ENCODE data around the gene DGUOK. TPM values are rescaled to one million over a fixed set of nuclear protein-coding genes. Genes with fewer than 3 reads are reported as not detected.

DGUOK gene
- total and polyA plus RNA-seq, 2 experiments from 2014 or later: 50.9 to 116 TPM

GRCh38 chr2:73916666-73917065, 10.0 kb upstream of the DGUOK start:
- Histone ChIP-seq H3K4me2 (ENCODE audit: unreplicated experiment) (no peak overlapping the region), H3K36me3 (ENCODE audit: low read depth) (no peaks in the 10 kb centered on the region), H4K20me1 (ENCODE audit: insufficient read depth) (no peaks in the 10 kb centered on the region), H3K27me3 (replicated peaks; ENCODE audit: insufficient read depth) (peaks cover 67% of the 10 kb centered on the region), H3K4me1 (ENCODE audit: insufficient read depth) (no peaks in the 10 kb centered on the region), H3K27ac (no peak overlapping the region), H3F3A (ENCODE audit: insufficient read depth) (no peaks in the 10 kb centered on the region), H2AFZ (no peak overlapping the region), H3K9me2 (ENCODE audit: insufficient read depth) (no peaks in the 10 kb centered on the region), H3K9ac (no peak overlapping the region), H3K9me3 (ENCODE audit: low read depth) (no peaks in the 10 kb centered on the region), H3K4me3 (no peak overlapping the region), H3K79me2 (ENCODE audit: insufficient read depth) (no peaks in the 10 kb centered on the region)
- 20 to 28% methylated on average over 2 of the region's 2 CpGs for WGBS, 2 experiments (ENCODE audit: low coverage in 1 of 2, low lambda C conversion rate in 2 of 2, missing lambda C conversion rate in 2 of 2)
- TF ChIP-seq EZH2phosphoT487 (IDR thresholded peaks at IDR 0.05; ENCODE audit: insufficient read depth, low read depth) (no peak), EZH2 (IDR thresholded peaks at IDR 0.05; ENCODE audit: insufficient read depth, poor library complexity, severe bottlenecking) (no peak)
- in situ Hi-C loops (cut with MboI): no loop called here
- no peak for DNase-seq

GRCh38 chr2:73917296-73917695, 9.4 kb upstream of the DGUOK start:
- Histone ChIP-seq H3K79me2 (ENCODE audit: insufficient read depth) (no peaks in the 10 kb centered on the region), H3K9me2 (ENCODE audit: insufficient read depth) (no peaks in the 10 kb centered on the region), H3F3A (ENCODE audit: insufficient read depth) (no peaks in the 10 kb centered on the region), H3K27me3 (replicated peaks; ENCODE audit: insufficient read depth) (peaks cover 65% of the 10 kb centered on the region), H3K9ac (no peak overlapping the region), H3K4me3 (no peak overlapping the region), H3K4me1 (ENCODE audit: insufficient read depth) (no peaks in the 10 kb centered on the region), H2AFZ (no peak overlapping the region), H3K4me2 (ENCODE audit: unreplicated experiment) (no peak overlapping the region), H3K36me3 (ENCODE audit: low read depth) (no peaks in the 10 kb centered on the region), H4K20me1 (ENCODE audit: insufficient read depth) (no peaks in the 10 kb centered on the region), H3K27ac (no peak overlapping the region), H3K9me3 (ENCODE audit: low read depth) (no peaks in the 10 kb centered on the region)
- in situ Hi-C loops (cut with MboI): no loop called here
- 64 to 78% methylated on average over 2 of the region's 2 CpGs for WGBS, 2 experiments (ENCODE audit: low coverage in 1 of 2, low lambda C conversion rate in 2 of 2, missing lambda C conversion rate in 2 of 2)
- no peak for DNase-seq
- no peak for TF ChIP-seq EZH2phosphoT487 (IDR thresholded peaks at IDR 0.05; ENCODE audit: insufficient read depth, low read depth)
- TF ChIP-seq EZH2 (IDR thresholded peaks at IDR 0.05; ENCODE audit: insufficient read depth, poor library complexity, severe bottlenecking): no peak

- Histone ChIP-seq H3K27me3 (replicated peaks; ENCODE audit: insufficient read depth) (peaks cover 65% of the 10 kb centered on the region), H3K27ac (no peak overlapping the region), H3K4me2 (ENCODE audit: unreplicated experiment) (no peak overlapping the region), H3K4me1 (ENCODE audit: insufficient read depth) (no peaks in the 10 kb centered on the region), H3K9me3 (ENCODE audit: low read depth) (no peaks in the 10 kb centered on the region), H2AFZ (no peak overlapping the region), H3K79me2 (ENCODE audit: insufficient read depth) (no peaks in the 10 kb centered on the region), H4K20me1 (ENCODE audit: insufficient read depth) (no peaks in the 10 kb centered on the region), H3K9ac (no peak overlapping the region), H3K4me3 (no peak overlapping the region), H3K36me3 (ENCODE audit: low read depth) (no peaks in the 10 kb centered on the region), H3F3A (ENCODE audit: insufficient read depth) (no peaks in the 10 kb centered on the region), H3K9me2 (ENCODE audit: insufficient read depth) (no peaks in the 10 kb centered on the region)
- no peak for TF ChIP-seq EZH2phosphoT487 (IDR thresholded peaks at IDR 0.05; ENCODE audit: insufficient read depth, low read depth)
- TF ChIP-seq EZH2 (IDR thresholded peaks at IDR 0.05; ENCODE audit: insufficient read depth, poor library complexity, severe bottlenecking): no peak
- DNase-seq: no peak
- WGBS, 2 experiments (ENCODE audit: low coverage in 1 of 2, low lambda C conversion rate in 2 of 2, missing lambda C conversion rate in 2 of 2): 30 to 36% methylated on average over 4 of the region's 4 CpGs
- in situ Hi-C loops (cut with MboI): no loop called here
These were observed 8.9 kb upstream of the DGUOK start for GRCh38 chr2:73917696-73918207.

GRCh38 chr2:73918856-73919255, 7.8 kb upstream of the DGUOK start:
- Histone ChIP-seq H3K36me3 (ENCODE audit: low read depth) (no peaks in the 10 kb centered on the region), H3K27me3 (replicated peaks; ENCODE audit: insufficient read depth) (peaks cover 58% of the 10 kb centered on the region)
- 77 to 78% methylated on average over 3 of the region's 3 CpGs for WGBS, 2 experiments (ENCODE audit: low coverage in 1 of 2, low lambda C conversion rate in 2 of 2, missing lambda C conversion rate in 2 of 2)

More at GRCh38 chr2:73918856-73919255, 7.8 kb upstream of the DGUOK start:
- no peak overlapping the region for H2AFZ ChIP-seq
- TF ChIP-seq EZH2 (IDR thresholded peaks at IDR 0.05; ENCODE audit: insufficient read depth, poor library complexity, severe bottlenecking) (no peak), EZH2phosphoT487 (IDR thresholded peaks at IDR 0.05; ENCODE audit: insufficient read depth, low read depth) (no peak)
- no peak overlapping the region for H3K4me3 ChIP-seq
- no peak overlapping the region for H3K27ac ChIP-seq
- no peaks in the 10 kb centered on the region for H3K4me1 ChIP-seq (ENCODE audit: insufficient read depth)
- no peak overlapping the region for H3K4me2 ChIP-seq (ENCODE audit: unreplicated experiment)
- no peak overlapping the region for H3K9ac ChIP-seq
- in situ Hi-C loops (cut with MboI): no loop called here
- H3K9me2 ChIP-seq (ENCODE audit: insufficient read depth): no peaks in the 10 kb centered on the region
- DNase-seq: no peak
- H3K9me3 ChIP-seq (ENCODE audit: low read depth): no peaks in the 10 kb centered on the region
- H3F3A ChIP-seq (ENCODE audit: insufficient read depth): no peaks in the 10 kb centered on the region
- no peaks in the 10 kb centered on the region for H3K79me2 ChIP-seq (ENCODE audit: insufficient read depth)
- H4K20me1 ChIP-seq (ENCODE audit: insufficient read depth): no peaks in the 10 kb centered on the region
